Stimulated activated CD4-positive, alpha-beta T cell treated with anti-CD3 and anti-CD28 coated beads, Interleukin-1b, Interleukin-23, amount 100 ng/mL, for 48 hours (primary cell): Measurements from ENCODE around the gene KIAA2012.

Experiments used
- DNase-seq: peaks from one replicate; pipeline ENCODE4 v3.0.0-alpha.2; 2020

The KIAA2012 gene

DNA sequence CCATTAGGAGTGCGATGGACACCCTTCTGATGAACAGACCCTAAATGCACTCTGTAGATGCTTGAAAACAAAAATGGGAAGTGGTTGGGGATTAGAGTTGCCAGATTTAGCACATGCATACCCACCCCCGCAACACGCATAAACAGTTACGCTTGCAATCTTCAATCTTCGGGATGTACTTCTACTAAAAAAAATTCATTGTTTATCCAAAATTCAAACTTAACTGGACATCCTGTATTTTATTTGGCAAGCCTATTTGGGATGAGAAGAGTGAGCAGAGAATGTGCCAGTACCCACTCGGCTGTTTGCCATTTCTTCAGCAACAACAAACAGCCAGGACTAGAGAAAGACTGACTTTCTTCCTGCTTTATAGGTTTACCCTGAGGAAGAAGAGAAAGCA, 18.4 kb downstream of the KIAA2012 start:
- no peak for DNase-seq

DNA sequence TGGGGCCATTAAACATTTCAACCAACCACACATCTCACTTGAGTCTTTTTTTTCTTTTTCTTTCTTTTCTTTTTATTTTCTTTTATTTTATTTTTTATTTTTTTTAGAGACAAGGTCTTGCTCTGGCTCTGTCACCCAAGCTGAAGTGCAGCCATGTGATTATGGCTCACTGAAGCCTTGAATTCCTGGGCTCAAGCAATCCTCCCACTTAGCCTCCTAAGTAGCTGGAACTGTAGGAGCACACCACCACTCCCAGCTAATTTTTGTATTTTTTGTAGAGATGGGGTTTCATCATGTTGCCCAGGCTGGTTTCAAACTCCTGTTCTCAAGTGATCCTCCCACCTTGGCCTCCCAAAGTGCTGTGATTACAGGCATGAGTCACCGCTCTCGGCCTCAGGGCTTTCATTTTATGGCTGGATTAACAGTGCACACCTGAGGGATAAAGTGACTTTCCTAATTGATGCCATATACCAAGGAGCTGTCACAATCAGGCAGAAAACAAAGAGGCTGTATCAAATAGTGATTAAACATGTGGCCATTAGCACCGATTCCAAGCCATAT, 21.5 kb downstream of the KIAA2012 start:
- no peak for DNase-seq

- no peak for DNase-seq
Measured at GRCh38 chr2:202095235-202095634, 22.2 kb downstream of the KIAA2012 start.

DNA sequence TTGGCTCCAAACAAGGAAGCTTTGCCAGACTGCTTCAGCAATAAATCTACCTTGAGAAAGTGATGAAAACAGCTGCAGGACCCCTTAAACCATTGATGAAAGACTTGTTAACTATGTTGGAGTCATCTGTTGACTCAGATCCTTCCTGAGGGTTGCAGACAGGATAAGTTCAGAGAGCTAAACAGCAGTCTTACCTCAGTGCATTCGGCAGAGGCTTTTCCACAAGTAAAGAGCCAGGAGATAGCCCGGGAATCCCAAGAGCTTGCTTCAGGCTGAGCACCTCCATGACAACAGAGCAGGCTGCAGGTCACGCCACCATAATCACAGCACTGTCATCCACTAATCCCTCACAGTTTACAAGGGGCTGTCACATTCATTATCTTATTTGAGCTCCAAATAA, 23.7 kb downstream of the KIAA2012 start:
- no peak for DNase-seq

- DNase-seq, result no peak
Measured at GRCh38 chr2:202098291-202098690, 25.2 kb downstream of the KIAA2012 start.

- DNase-seq, result no peak
Measured at GRCh38 chr2:202099515-202099914, 26.5 kb downstream of the KIAA2012 start.

GRCh38 chr2:202100176-202100575, 27.1 kb downstream of the KIAA2012 start:
- no peak for DNase-seq

GRCh38 chr2:202101026-202101579, 28.0 kb downstream of the KIAA2012 start:
- DNase-seq, result no peak

DNA sequence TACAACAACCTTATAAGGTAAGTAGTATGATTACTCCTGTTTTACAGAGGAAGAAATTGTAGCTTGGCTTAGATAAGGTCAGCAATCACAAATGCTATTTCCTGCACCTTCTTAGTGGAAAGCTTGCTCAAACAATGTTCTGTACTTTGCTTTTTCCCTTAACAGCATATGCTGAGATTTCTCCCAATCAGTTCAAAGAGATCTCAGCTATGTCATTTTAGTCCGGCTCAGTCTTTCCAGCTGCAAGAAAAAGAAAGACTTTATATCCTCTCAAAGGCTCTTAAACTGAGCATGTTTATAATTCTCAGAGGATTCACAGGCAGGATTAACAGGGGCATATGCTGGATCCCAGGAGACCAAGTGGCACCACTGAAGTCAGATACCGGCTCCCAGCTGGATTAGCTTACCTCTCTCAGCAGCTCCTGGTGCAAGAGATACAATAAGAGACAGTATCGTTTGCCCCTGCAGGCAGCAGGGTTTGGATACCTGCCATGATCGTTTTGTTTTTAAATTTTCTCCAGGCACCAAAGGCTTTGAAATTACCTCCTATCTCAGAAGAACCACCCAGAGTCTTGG, 29.5 kb downstream of the KIAA2012 start:
- DNase-seq, result no peak

DNA sequence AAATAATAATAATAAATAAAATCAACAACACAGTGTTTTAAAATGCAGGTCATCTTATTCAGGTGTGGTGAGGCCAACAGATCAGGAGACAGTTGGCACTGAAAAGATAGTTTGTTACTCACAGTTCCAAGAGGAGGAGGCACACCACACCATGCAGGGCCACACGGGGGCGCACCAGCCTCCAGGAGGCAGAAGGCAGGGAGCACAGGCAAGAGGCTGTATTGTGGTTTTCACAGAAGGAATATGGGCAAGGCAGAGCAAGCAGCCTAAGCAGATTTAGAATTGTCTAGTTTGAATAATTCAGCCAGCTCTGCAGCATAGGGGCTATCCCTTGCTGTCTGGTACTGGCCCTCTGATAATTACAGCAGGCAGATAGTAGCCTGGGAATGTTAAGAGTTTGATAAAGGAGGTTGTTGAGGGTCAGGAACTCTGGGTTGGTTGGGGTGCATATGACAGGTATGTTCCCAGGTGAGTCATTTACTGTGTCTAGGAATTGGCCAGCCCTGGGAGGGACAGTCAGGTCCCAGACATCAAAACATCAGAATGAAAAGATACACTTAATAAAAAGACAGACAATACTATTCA, 31.3 kb downstream of the KIAA2012 start:
- DNase-seq, result peak; percentile 56

DNA sequence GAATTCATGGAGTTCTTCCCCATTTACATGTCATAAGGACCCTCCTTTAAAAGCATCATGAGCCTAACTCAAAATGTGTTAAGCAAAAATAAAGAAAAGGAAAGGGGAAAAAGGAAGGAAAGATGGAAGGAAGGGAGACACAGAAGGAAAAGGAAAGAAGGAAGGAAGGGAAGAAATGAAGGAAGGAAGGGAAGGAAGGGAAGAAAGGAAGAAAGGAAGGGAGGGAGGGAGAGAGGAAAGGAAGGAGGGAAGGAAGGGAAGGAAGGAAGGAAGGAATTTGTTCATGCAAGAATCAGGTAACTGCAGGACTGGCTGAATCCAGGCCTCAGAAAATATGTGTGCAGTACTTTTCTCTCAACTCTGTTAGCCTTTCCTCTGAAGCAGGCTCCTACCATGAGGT, 32.0 kb downstream of the KIAA2012 start:
- DNase-seq, result no peak

DNA sequence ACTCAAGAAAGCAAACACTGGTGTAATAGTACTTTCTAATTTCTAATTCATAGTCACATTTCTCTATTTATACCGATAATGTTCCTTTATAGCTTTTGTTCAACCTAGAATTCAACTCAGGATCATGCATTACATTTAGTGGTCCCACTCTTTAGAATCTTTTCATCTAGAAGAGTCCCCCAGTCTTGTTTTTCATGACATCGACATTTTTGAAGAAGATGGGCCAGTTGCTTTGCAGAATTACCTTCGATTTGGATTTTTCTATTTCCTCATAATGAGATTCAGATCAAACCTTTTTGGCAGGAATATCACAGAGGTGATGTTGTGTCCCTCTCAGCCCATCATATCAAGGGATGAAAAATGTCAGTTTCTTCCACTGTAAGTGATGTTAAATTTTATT, 35.3 kb downstream of the KIAA2012 start:
- DNase-seq, result no peak

DNA sequence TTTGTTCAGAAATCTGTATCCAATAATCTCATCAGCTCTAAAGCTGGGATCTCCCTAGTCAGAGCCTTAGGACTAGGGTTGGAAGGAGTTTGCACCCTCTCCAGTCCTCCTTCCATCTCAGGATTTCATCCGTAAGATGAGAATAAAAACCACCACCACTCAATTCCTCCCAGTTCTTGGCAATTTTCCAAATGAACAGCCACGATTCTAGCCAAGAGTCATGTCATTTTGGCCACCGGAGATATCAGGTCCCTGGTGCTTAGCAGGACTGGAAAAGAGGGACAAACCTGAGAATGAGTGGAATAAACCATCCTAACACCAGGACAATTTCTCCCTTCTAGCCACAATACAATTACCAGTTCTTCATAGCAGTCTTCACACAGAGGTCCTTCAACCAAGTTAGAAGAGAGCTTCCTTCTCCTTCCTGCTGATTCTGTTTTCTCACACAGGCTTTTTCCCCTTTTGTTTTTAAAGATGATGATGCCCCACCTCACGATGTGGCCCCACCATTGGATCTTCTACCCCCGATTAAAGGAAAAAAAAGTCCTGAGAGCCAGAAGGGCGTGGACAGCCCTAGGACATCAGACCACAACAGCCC, 36.2 kb downstream of the KIAA2012 start:
- DNase-seq, result no peak

DNA sequence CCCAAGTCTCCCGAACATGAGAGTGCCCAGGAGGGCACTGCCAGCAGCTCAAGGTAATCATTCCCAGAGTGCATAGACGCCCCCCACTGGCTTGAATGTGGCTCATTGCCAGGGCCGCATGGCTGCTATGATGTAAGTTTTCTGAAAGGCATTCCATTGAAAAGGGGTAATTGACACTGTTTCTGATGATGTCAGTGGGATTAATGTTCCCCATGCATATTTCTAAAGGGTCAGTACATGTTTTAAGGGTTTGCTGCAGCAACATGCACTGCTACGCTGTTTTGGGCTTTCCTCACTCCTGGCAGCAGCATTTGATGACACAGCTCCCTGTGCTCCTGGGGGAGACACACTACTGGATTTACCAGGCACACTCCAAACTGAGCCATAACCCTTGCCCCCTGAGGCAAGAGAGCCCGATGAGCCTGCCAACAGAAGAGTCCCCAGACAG, 36.7 kb downstream of the KIAA2012 start:
- DNase-seq, result no peak

GRCh38 chr2:202110491-202110890, 37.4 kb downstream of the KIAA2012 start:
- DNase-seq, result no peak

DNA sequence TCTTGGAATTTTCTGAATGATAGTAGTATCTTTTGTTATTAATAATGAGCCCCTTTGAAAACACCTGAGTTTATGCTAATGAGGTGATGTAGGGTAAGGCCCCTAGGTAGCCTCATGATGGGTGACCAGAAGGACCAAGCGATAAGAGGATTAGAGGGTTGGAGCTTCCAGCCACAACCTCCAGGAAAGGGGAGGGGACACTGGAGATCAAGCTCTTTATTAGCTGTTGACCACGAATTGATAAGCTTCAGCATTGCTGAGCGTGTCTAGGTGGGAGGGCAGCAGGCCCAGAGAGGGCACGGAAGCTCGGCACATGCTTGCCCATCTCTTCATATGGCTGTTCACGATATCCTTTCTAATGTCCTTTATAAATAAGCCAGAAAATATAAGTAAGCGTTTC, 39.0 kb downstream of the KIAA2012 start:
- no peak for DNase-seq

DNA sequence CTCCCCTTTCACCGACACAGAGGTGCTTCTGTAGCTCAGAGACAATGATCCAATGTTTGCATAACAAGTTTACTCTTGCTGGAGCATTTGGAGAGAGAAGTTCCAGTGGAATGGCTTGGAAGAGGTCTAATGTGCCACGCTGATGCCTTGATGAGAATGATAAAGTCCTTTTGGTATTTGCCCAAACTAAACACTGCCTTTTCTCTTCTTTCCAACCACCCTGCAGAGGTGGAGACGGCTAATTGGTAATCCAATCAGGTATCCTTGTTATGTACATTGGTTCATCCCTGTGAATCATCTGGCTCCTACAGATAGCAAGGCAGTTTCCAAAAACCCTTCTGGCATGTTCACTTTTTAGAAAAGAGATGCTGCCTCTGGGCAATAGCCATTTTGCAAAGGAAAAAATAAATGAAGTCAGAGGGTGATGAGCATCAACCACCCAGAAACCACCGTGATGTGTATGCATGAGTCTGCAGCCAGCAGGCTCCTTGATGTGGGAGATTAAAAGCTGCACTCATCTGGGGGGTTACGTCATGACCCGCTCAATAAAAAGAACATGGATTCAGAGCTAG, 40.6 kb downstream of the KIAA2012 start:
- peak; percentile 7 for DNase-seq

- DNase-seq, result no peak
Measured at GRCh38 chr2:202114291-202114690, 41.2 kb downstream of the KIAA2012 start.

GRCh38 chr2:202114795-202115194, 41.7 kb downstream of the KIAA2012 start:
- DNase-seq, result no peak

GRCh38 chr2:202115479-202115971, 42.5 kb downstream of the KIAA2012 start:
- DNase-seq, result no peak

GRCh38 chr2:202116691-202117090, 43.6 kb downstream of the KIAA2012 start:
- no peak for DNase-seq

- no peak for DNase-seq
Measured at GRCh38 chr2:202118168-202118567, 45.1 kb downstream of the KIAA2012 start.

DNA sequence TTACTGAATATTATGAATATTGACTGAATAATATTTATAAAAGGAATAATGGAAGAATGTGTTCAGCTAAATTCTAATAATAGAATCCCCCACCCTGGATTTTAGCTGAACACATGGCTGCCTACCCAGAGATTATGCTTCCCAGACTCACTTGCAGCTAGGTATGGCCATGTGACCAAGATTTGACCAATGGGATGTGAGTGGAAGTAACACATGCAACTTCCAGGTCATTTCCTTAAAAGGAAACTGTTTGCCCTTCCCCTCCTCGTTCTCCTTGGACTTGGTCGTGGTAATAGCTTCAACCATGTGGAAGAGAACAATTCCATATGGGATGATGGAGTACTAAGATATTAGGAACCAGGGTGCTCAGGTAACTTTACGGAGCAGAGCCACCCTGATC, 47.8 kb downstream of the KIAA2012 start:
- no peak for DNase-seq
